ENCODE results near the gene NKAIN2.
"Not testable (repeated sequence)": the region's sequence is repeated elsewhere in the genome, so short reads cannot be mapped to it uniquely, and the experiment has no call there.

- not testable (repeated sequence) for TF ChIP-seq EZH2 (IDR thresholded peaks at IDR 0.05); CTCF (IDR thresholded peaks at IDR 0.05 in 2 of 3, conservative IDR thresholded peaks at IDR 0.05 in 1 of 3; ENCODE audit: borderline replicate concordance in 1 of 3, insufficient read depth in 1 of 3, low read depth in 2 of 3, low read length in 2 of 3); TCF7L2 (IDR thresholded peaks at IDR 0.05; ENCODE audit: borderline replicate concordance, extremely low read depth, insufficient read depth, insufficient read length); ZNF274 (IDR thresholded peaks at IDR 0.05; ENCODE audit: low read depth, low read length); POLR2AphosphoS5 (IDR thresholded peaks at IDR 0.05; ENCODE audit: low read depth, low read length); REST (IDR thresholded peaks at IDR 0.05; ENCODE audit: low read depth)
Measured at GRCh38 chr6:124464600-124464999, 660.9 kb downstream of the NKAIN2 start.
